Germinal center (tissue), 1 donor: ENCODE results near the gene ITIH1.

Experiments
- DNase-seq: peaks from one replicate; pipeline ENCODE4 v3.0.0; 2012; ENCODE audit warnings: mixed read lengths, low spot score

The ITIH1 gene

GRCh38 chr3:52841211-52841980, 64.0 kb downstream of the ITIH1 start:
- no peak for DNase-seq
